ENCODE data around the gene GABRR2.

- no peak for TF ChIP-seq POLR2A (IDR thresholded peaks at IDR 0.05)
- TF ChIP-seq, protein P1, sequence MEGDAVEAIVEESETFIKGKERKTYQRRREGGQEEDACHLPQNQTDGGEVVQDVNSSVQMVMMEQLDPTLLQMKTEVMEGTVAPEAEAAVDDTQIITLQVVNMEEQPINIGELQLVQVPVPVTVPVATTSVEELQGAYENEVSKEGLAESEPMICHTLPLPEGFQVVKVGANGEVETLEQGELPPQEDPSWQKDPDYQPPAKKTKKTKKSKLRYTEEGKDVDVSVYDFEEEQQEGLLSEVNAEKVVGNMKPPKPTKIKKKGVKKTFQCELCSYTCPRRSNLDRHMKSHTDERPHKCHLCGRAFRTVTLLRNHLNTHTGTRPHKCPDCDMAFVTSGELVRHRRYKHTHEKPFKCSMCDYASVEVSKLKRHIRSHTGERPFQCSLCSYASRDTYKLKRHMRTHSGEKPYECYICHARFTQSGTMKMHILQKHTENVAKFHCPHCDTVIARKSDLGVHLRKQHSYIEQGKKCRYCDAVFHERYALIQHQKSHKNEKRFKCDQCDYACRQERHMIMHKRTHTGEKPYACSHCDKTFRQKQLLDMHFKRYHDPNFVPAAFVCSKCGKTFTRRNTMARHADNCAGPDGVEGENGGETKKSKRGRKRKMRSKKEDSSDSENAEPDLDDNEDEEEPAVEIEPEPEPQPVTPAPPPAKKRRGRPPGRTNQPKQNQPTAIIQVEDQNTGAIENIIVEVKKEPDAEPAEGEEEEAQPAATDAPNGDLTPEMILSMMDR (IDR thresholded peaks at IDR 0.05): no peak
These were observed 41.3 kb downstream of the GABRR2 start for GRCh38 chr6:89273816-89274215.

Data from Peyer's patch (tissue), 4 donors.